Measurements from ENCODE around the gene BET1L. TPM values are rescaled to one million over a fixed set of nuclear protein-coding genes. Genes with fewer than 3 reads are reported as not detected.
"Not testable (repeated sequence)": the region's sequence is repeated elsewhere in the genome, so short reads cannot be mapped to it uniquely, and the experiment has no call there.

Gene BET1L
- total RNA-seq, 1 donor, result 16.2 TPM

GRCh38 chr11:251550-251949 lies 44.4 kb upstream of the BET1L start:
- H3K4me3 ChIP-seq (ENCODE audit: low read depth, low read length), result no peak overlapping the region
- DNase-seq (ENCODE audit: low read depth), result no peak
- no peak for TF ChIP-seq CTCF (IDR thresholded peaks at IDR 0.05; ENCODE audit: insufficient read depth, low read length)

GRCh38 chr11:250740-251299 lies 43.6 kb upstream of the BET1L start:
- TF ChIP-seq CTCF (IDR thresholded peaks at IDR 0.05; ENCODE audit: insufficient read depth, low read length), result peak; percentile 66
- no peak overlapping the region for H3K4me3 ChIP-seq (ENCODE audit: low read depth, low read length)
- DNase-seq (ENCODE audit: low read depth), result peak; percentile 58

GRCh38 chr11:250274-250673 lies 43.1 kb upstream of the BET1L start:
- TF ChIP-seq CTCF (IDR thresholded peaks at IDR 0.05; ENCODE audit: insufficient read depth, low read length), result no peak
- DNase-seq (ENCODE audit: low read depth), result no peak
- no peak overlapping the region for H3K4me3 ChIP-seq (ENCODE audit: low read depth, low read length)

GRCh38 chr11:249062-249461 lies 41.9 kb upstream of the BET1L start:
- DNase-seq (ENCODE audit: low read depth), result no peak
- no peak for TF ChIP-seq CTCF (IDR thresholded peaks at IDR 0.05; ENCODE audit: insufficient read depth, low read length)
- no peak overlapping the region for H3K4me3 ChIP-seq (ENCODE audit: low read depth, low read length)

GRCh38 chr11:244376-244775 lies 37.2 kb upstream of the BET1L start:
- DNase-seq (ENCODE audit: low read depth), result no peak
- H3K4me3 ChIP-seq (ENCODE audit: low read depth, low read length), result no peak overlapping the region
- TF ChIP-seq CTCF (IDR thresholded peaks at IDR 0.05; ENCODE audit: insufficient read depth, low read length), result no peak

GRCh38 chr11:241634-242033 lies 34.4 kb upstream of the BET1L start:
- H3K4me3 ChIP-seq (ENCODE audit: low read depth, low read length), result no peak overlapping the region
- TF ChIP-seq CTCF (IDR thresholded peaks at IDR 0.05; ENCODE audit: insufficient read depth, low read length), result no peak
- DNase-seq (ENCODE audit: low read depth), result no peak

GRCh38 chr11:240315-240714 lies 33.1 kb upstream of the BET1L start:
- DNase-seq (ENCODE audit: low read depth), result no peak
- no peak overlapping the region for H3K4me3 ChIP-seq (ENCODE audit: low read depth, low read length)
- TF ChIP-seq CTCF (IDR thresholded peaks at IDR 0.05; ENCODE audit: insufficient read depth, low read length), result no peak

- H3K4me3 ChIP-seq (ENCODE audit: low read depth, low read length), result peak overlapping the region; percentile 23
- DNase-seq (ENCODE audit: low read depth), result not testable (repeated sequence)
These were observed 31.1 kb upstream of the BET1L start for GRCh38 chr11:238346-238745.
